IPS DF 6.9 (cell line): ENCODE results near the gene NRG3.

Experiments
- DNase-seq: peaks from one replicate; pipeline ENCODE4 v3.0.0-alpha.2; 2013; ENCODE audit warnings: low read depth, low spot score
- H3K27ac ChIP-seq: one replicate; pipeline ENCODE4 v1.5.1; 2013; ENCODE audit warnings: low read length, control low read depth
- H3K27me3 ChIP-seq: 2 replicates; pipeline ENCODE4 v1.6.1; 2013; ENCODE audit warnings: mild to moderate bottlenecking, low read length; ENCODE audit not compliant: control insufficient read depth, insufficient read depth
- H3K36me3 ChIP-seq: 2 replicates; pipeline ENCODE4 v1.6.1; 2013; ENCODE audit warnings: low read length; ENCODE audit not compliant: control insufficient read depth, insufficient read depth
- H3K4me1 ChIP-seq: 2 replicates; pipeline ENCODE4 v1.6.1; 2013; ENCODE audit warnings: low read length; ENCODE audit not compliant: control insufficient read depth, insufficient read depth
- H3K4me3 ChIP-seq: 2 replicates; pipeline ENCODE4 v1.5.1; 2013; ENCODE audit warnings: mild to moderate bottlenecking, low read length
- H3K9me3 ChIP-seq: 2 replicates; pipeline ENCODE4 v1.6.1; 2013; ENCODE audit warnings: low read length, inconsistent platforms; ENCODE audit not compliant: control insufficient read depth, insufficient read depth
- WGBS: extraction: QIAGEN DNeasy Blood & Tissue Kit; methylation state at CpG from one replicate; pipeline ENCODE4 v1.1.7; 2013; ENCODE audit warnings: mixed read lengths, missing lambda C conversion rate; ENCODE audit not compliant: insufficient read length, insufficient coverage; 5-methylcytosine and 5-hydroxymethylcytosine counted together

Gene NRG3

DNA sequence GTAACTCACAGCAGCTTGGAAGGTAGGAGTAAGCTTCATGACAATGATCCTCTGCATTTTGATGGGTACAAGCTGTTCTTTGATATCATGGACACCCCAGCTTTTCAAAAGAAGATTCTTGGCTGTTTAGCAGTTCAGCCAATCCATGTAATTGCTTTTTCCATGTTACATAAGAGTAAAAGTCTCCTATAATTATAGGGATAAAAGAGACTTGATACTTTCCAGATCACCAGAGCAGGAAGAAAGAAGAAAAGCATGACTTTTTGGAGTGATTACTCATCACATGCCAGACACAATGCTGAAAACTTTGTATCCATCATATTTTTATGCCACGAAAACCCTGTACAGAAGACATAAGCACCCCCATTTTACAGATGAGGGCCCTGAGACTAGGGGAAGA, 1049.7 kb downstream of the NRG3 start:
- DNase-seq, result no peak
- Histone ChIP-seq H3K36me3 (no peaks in the 10 kb centered on the region), H3K4me1 (no peaks in the 10 kb centered on the region), H3K27me3 (no peaks in the 10 kb centered on the region), H3K4me3 (no peak overlapping the region), H3K27ac (no peak overlapping the region), H3K9me3 (no peaks in the 10 kb centered on the region)
- no CpG with 5 or more reads among the region's 1 CpG for WGBS

DNA sequence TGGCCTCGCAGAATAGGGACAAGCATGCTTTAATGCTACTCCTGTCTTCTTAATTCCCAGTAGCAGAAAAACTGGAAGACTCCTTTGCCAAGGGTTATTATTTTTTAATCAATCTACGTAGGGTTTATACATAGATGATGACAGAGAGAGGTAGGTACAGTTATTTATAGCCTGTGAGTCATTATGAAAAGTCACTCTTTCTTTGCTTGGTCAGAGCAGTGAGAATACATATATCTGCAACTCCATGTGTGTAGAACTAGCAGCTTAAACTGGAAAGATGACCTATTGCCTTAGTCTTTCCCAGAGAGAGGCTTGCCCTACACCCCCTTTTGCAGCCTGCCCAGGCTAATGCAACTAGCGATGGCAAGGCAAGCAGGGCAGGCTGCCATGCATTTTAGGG, 1050.6 kb downstream of the NRG3 start:
- Histone ChIP-seq H3K4me1 (no peaks in the 10 kb centered on the region), H3K9me3 (no peaks in the 10 kb centered on the region), H3K27ac (no peak overlapping the region), H3K36me3 (no peaks in the 10 kb centered on the region), H3K4me3 (no peak overlapping the region), H3K27me3 (no peaks in the 10 kb centered on the region)
- no peak for DNase-seq
- no CpG with 5 or more reads among the region's 3 CpGs for whole genome bisulfite sequencing

DNA sequence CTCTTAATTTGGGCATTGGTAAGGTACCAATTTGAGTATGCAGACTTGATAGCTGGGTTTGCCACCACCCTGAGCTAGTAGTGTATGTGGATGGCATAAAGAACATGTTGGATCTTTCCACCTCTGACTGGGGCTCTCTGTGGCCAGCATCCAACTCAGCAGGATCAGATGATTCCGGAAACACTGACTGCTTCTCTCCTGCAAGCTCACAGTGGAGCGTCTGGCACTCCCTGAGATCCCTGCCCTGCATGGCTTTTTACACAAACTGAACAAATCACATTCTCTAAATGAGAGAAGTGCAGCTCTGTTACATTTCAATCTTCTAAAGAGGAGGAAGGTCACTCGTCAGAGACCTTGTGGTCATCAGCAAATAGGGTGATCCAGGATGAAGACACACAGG, 1057.5 kb downstream of the NRG3 start:
- no CpG with 5 or more reads among the region's 3 CpGs for WGBS

DNA sequence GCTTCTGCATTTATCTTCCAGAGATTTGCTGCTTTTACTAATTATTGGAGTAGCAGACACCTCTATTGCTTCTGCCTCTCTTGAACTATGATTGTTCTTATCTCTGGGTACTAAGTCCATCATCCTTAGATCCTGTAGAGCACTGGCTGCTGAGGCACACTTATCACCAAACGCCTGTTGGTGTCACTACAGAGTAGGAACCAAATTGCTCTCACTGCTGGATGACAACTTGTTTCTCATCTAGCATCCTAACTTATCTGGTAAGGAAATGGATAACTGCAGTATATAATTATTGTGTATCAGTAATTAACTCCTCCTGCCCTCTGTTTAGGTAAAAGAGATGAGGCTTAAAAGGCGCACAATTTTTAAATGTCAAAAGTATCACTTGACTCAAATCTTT, 1059.4 kb downstream of the NRG3 start:
- Histone ChIP-seq H3K36me3 (no peaks in the 10 kb centered on the region), H3K27me3 (no peaks in the 10 kb centered on the region)
- no CpG with 5 or more reads among the region's 2 CpGs for WGBS

More for the DNA sequence above, 1057.5 kb downstream of the NRG3 start:
- Histone ChIP-seq H3K27ac (no peak overlapping the region), H3K9me3 (no peaks in the 10 kb centered on the region), H3K4me3 (no peak overlapping the region), H3K36me3 (no peaks in the 10 kb centered on the region), H3K27me3 (no peaks in the 10 kb centered on the region), H3K4me1 (no peaks in the 10 kb centered on the region)
- no peak for DNase-seq

GRCh38 chr10:82934947-82935346, 1060.0 kb downstream of the NRG3 start:
- Histone ChIP-seq H3K36me3 (no peaks in the 10 kb centered on the region), H3K27ac (no peak overlapping the region), H3K4me3 (no peak overlapping the region), H3K9me3 (no peaks in the 10 kb centered on the region), H3K4me1 (no peaks in the 10 kb centered on the region), H3K27me3 (no peaks in the 10 kb centered on the region)
- no peak for DNase-seq
- no CpG with 5 or more reads among the region's 2 CpGs for whole genome bisulfite sequencing

More for the DNA sequence above, 1059.4 kb downstream of the NRG3 start:
- Histone ChIP-seq H3K9me3 (no peaks in the 10 kb centered on the region), H3K4me3 (no peak overlapping the region), H3K27ac (no peak overlapping the region), H3K4me1 (no peaks in the 10 kb centered on the region)
- DNase-seq, result no peak

GRCh38 chr10:82938331-82938730, 1063.3 kb downstream of the NRG3 start:
- WGBS, result no CpG with 5 or more reads among the region's 4 CpGs
- H3K4me1 ChIP-seq, result no peaks in the 10 kb centered on the region

DNA sequence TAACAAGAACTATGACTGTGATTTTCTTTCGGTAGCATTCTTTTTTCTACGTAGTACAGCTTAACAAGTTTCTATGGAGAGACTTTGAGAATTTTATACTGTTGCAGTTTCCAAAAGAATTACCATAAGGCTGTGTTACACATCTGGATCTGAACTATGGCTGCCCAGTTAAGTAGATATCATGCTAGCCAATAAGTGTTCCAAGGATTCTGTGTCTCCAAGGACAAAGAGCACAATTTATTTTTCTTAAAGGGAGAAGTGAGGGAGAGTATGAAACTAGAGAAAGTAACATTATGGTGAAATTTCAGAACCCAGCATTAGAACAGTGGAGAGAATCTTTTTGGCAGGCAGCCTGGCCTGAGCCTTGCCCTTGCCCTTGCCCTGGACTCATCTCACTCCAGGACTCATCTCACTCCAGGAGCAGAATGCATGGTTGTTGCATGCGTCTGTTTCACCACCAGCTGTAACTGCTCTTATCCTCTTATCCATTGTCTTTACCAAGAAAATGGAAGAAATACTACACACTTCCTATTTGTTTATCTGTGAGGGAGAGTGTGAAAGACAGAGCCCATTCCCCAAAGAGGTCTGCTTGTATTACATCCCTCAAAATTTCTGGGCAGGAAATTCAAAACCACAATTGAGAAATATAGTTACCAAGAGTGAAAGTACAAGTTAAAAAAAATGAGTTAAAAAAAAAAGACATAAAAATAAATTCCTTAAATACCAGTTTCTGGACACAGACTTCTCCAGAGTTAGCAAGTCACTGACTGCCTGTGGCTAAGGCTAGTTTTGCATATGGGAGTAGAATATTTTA, 1067.5 kb downstream of the NRG3 start:
- DNase-seq, result no peak
- Histone ChIP-seq H3K9me3 (no peaks in the 10 kb centered on the region), H3K4me3 (no peak overlapping the region), H3K36me3 (no peaks in the 10 kb centered on the region), H3K4me1 (no peaks in the 10 kb centered on the region), H3K27ac (no peak overlapping the region), H3K27me3 (no peaks in the 10 kb centered on the region)
- no CpG with 5 or more reads among the region's 3 CpGs for WGBS

More at GRCh38 chr10:82938331-82938730, 1063.3 kb downstream of the NRG3 start:
- no peaks in the 10 kb centered on the region for H3K27me3 ChIP-seq
- H3K36me3 ChIP-seq, result no peaks in the 10 kb centered on the region
- no peak overlapping the region for H3K4me3 ChIP-seq
- DNase-seq, result no peak
- no peak overlapping the region for H3K27ac ChIP-seq
- H3K9me3 ChIP-seq, result no peaks in the 10 kb centered on the region

- Histone ChIP-seq H3K27ac (no peak overlapping the region), H3K9me3 (no peaks in the 10 kb centered on the region), H3K36me3 (no peaks in the 10 kb centered on the region), H3K4me1 (no peaks in the 10 kb centered on the region), H3K4me3 (no peak overlapping the region), H3K27me3 (no peaks in the 10 kb centered on the region)
- DNase-seq, result no peak
- no CpG with 5 or more reads among the region's 3 CpGs for WGBS
Measured at GRCh38 chr10:82943142-82943541, 1068.1 kb downstream of the NRG3 start.

DNA sequence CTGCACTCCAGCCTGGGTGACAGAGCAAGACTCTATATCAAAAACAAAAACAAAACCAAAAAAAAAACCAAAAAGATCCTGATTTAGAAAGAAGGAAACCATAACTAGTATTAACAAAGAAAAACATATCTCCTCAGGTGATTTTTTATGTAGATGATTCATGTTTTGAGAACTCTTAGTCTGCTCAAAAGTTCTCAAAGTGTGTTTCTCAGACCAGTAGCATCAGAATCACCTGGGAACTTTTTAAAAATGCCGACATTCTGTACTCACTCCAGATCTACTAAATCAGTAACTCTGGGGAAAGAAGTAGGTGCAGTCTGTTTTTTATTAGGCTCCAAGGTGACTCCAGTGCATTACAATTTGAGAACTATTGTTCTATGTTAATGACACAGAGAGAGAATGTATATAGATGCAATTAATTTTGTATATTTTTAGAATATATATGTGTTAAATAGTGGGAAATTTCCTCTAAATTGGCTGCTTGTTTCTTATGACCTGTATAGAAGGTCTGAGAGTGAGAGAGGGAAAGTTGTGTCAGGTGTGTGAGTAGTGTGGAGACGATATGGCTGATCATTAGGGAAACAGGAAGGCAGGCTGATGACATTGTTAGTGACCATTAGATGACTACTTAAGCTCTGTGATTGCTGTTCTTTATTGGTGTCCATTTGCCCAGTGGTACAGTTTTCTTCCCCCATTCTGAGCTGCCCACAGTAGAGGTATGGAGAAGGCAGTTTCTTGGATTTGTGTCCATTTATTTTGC, 1075.0 kb downstream of the NRG3 start:
- H3K27me3 ChIP-seq, result no peaks in the 10 kb centered on the region
- no peaks in the 10 kb centered on the region for H3K36me3 ChIP-seq
- no peak overlapping the region for H3K27ac ChIP-seq
- H3K4me3 ChIP-seq, result no peak overlapping the region
- no peaks in the 10 kb centered on the region for H3K4me1 ChIP-seq
- no peak for DNase-seq
- no peaks in the 10 kb centered on the region for H3K9me3 ChIP-seq
- no CpG with 5 or more reads among the region's 2 CpGs for whole genome bisulfite sequencing

- Histone ChIP-seq H3K4me3 (no peak overlapping the region), H3K27me3 (no peaks in the 10 kb centered on the region), H3K27ac (no peak overlapping the region), H3K9me3 (no peaks in the 10 kb centered on the region), H3K4me1 (no peaks in the 10 kb centered on the region), H3K36me3 (no peaks in the 10 kb centered on the region)
- DNase-seq, result no peak
- whole genome bisulfite sequencing, result no CpG with 5 or more reads among the region's 5 CpGs
Measured at GRCh38 chr10:82953331-82953730, 1078.3 kb downstream of the NRG3 start.
